K562 (cell line): ENCODE measurements around the gene WNT7A. TPM values are rescaled to one million over a fixed set of nuclear protein-coding genes. Genes with fewer than 3 reads are reported as not detected.

ENCODE experiments used
- GABPA ChIP-seq: fragments of 200-800 bp; sonication (Bioruptor generic); conservative IDR thresholded peaks from 2 replicates; pipeline ENCODE4 v1.6.1; 2016; ENCODE audit warnings: low read depth, missing genetic modification characterization, missing compliant biosample characterization
- HNRNPL ChIP-seq: fragments of 200-400 bp; formaldehyde crosslinking; IDR thresholded peaks from 2 replicates; pipeline ENCODE4 v1.6.1; 2017; ENCODE audit warnings: low read depth, mild to moderate bottlenecking, low read length
- HOMEZ ChIP-seq: fragments of 250-450 bp; sonication (Bioruptor Pico); IDR thresholded peaks from 2 replicates; pipeline ENCODE4 v1.4.0; 2020; ENCODE audit warnings: mild to moderate bottlenecking, moderate library complexity
- JUND ChIP-seq, 2 experiments: IDR thresholded peaks; 2 replicates in 1 of 2; 3 replicates in 1 of 2; pipeline ENCODE4 v1.6.1; 2011; ENCODE audit warnings: borderline replicate concordance in 2 of 2, low read depth in 2 of 2, low read length in 2 of 2, improper control_type of control experiment in 1 of 2, missing biosample characterization in 1 of 2, missing genetic modification characterization in 1 of 2, missing genetic modification reagents in 1 of 2
- KLF1 ChIP-seq: fragments of 450-650 bp; IDR thresholded peaks from 2 replicates; pipeline ENCODE4 v1.6.1; 2016; ENCODE audit warnings: missing genetic modification characterization, missing compliant biosample characterization
- MTA3 ChIP-seq: fragments of 450-650 bp; formaldehyde crosslinking; IDR thresholded peaks from 2 replicates; pipeline ENCODE4 v1.6.1; 2017; ENCODE audit warnings: mild to moderate bottlenecking, borderline replicate concordance
- MYNN ChIP-seq, 2 experiments: sonication (generic); formaldehyde crosslinking in 1 of 2; IDR thresholded peaks; 2 replicates each; pipeline versions ENCODE4 v1.5.0 to v1.6.1; 2016 to 2020; ENCODE audit warnings: antibody characterized with exemption in 1 of 2, missing genetic modification reagents in 1 of 2
- NR1H2 ChIP-seq: sonication (generic); formaldehyde crosslinking; IDR thresholded peaks from 2 replicates; pipeline ENCODE4 v1.4.0; 2020; ENCODE audit warnings: mild to moderate bottlenecking, missing genetic modification reagents
- PHF8 ChIP-seq: fragments of 200-600 bp; sonication (generic); IDR thresholded peaks from 2 replicates; pipeline ENCODE4 v1.6.1; 2012; ENCODE audit warnings: mixed run types, mild to moderate bottlenecking, inconsistent platforms, low read length, moderate library complexity, borderline replicate concordance
- SMC3 ChIP-seq: conservative IDR thresholded peaks from 2 replicates; pipeline ENCODE4 v1.6.1; 2011; ENCODE audit warnings: low read depth, low read length, improper control_type of control experiment; ENCODE audit not compliant: insufficient read depth
- SOX6 ChIP-seq: fragments of 450-650 bp; IDR thresholded peaks from 2 replicates; pipeline ENCODE4 v1.6.1; 2014; ENCODE audit warnings: mild to moderate bottlenecking
- TAF1 ChIP-seq: IDR thresholded peaks from 2 replicates; pipeline ENCODE4 v1.6.1; 2011; ENCODE audit warnings: mild to moderate bottlenecking, low read length, moderate library complexity; ENCODE audit not compliant: insufficient read depth, control insufficient read depth, severe bottlenecking; ENCODE audit errors: extremely low read depth
- TCFL5 ChIP-seq: fragments of 250-450 bp; sonication (Bioruptor Pico); conservative IDR thresholded peaks from 2 replicates; pipeline ENCODE4 v1.6.1; 2021; ENCODE audit warnings: mild to moderate bottlenecking, moderate library complexity, matching md5 sums
- ZFPM2 ChIP-seq: fragments of 250-450 bp; sonication (Bioruptor Pico); IDR thresholded peaks from 2 replicates; pipeline ENCODE4 v1.5.1; 2022; ENCODE audit warnings: mild to moderate bottlenecking
- ZNF766 ChIP-seq: fragments of 200-800 bp; sonication (Bioruptor generic); conservative IDR thresholded peaks from 2 replicates; pipeline ENCODE4 v1.6.1; 2016; ENCODE audit warnings: missing genetic modification characterization, missing compliant biosample characterization
- polyA plus RNA-seq, 8 experiments: library from polyadenylated mRNA; depleted of rRNA in 4 of 8; stranded (reverse) in 5 of 8; unstranded in 3 of 8; fragments of >200 nt; fragmentation: Nextera tagmentation in 2 of 8; fragmentation: Illumina TruSeq in 1 of 8; extraction: Ambion mirVana in 2 of 8; extraction: Trizol in 1 of 8; gene quantifications; 2 replicates each; pipeline versions ENCODE4 v1.2.1 to v1.2.3, GENCODE V29; 2011 to 2014; ENCODE audit warnings: inconsistent platforms in 1 of 8, missing spikeins in 1 of 8
- total RNA-seq, 7 experiments: library from RNA; depleted of rRNA in 6 of 7; stranded (reverse); fragments of >200 nt in 6 of 7; fragmentation: Illumina TruSeq in 2 of 7; extraction: Trizol in 2 of 7; gene quantifications; 2 replicates each; pipeline versions ENCODE4 v1.2.1 to v1.2.3, GENCODE V29; 2011 to 2021; ENCODE audit warnings: low replicate concordance in 1 of 7
- TF ChIP-seq, protein P1 (sequence below): fragments of 250-450 bp; sonication (Bioruptor Pico); IDR thresholded peaks from 2 replicates; pipeline ENCODE4 v1.8.0; 2021; ENCODE audit warnings: moderate library complexity, mild to moderate bottlenecking, inconsistent platforms

The WNT7A gene
- total and polyA plus RNA-seq, 9 of the 15 experiments (the other 6 are each of a cell fraction or from before 2014, with no cell fraction given): 0.03 TPM; not detected in 8

GRCh38 chr3:13896473-13897154 is 16.7 kb upstream of the WNT7A start (continued):
- TF ChIP-seq ZFPM2 (no peak), NR1H2 (CRISPR knock-in tag) (no peak), HNRNPL (no peak), ZNF766 (CRISPR knock-in tag) (no peak), TCFL5 (CRISPR knock-in tag) (no peak), MYNN (IDR thresholded peaks at IDR 0.05) (no peak), MYNN (CRISPR knock-in tag; IDR thresholded peaks at IDR 0.05) (no peak), JUND (IDR thresholded peaks at IDR 0.05; ENCODE audit: borderline replicate concordance, low read depth, low read length) (peak; percentile 48; the same call in 1 of the 2 replicates), JUND (tag; IDR thresholded peaks at IDR 0.05; ENCODE audit: borderline replicate concordance, low read depth, low read length) (no peak), SMC3 (peak; percentile 88), PHF8 (no peak), TAF1 (no peak), KLF1 (tag) (no peak), SOX6 (no peak), HOMEZ (CRISPR knock-in tag) (no peak), GABPA (no peak), MTA3 (no peak)
- TF ChIP-seq, protein P1, sequence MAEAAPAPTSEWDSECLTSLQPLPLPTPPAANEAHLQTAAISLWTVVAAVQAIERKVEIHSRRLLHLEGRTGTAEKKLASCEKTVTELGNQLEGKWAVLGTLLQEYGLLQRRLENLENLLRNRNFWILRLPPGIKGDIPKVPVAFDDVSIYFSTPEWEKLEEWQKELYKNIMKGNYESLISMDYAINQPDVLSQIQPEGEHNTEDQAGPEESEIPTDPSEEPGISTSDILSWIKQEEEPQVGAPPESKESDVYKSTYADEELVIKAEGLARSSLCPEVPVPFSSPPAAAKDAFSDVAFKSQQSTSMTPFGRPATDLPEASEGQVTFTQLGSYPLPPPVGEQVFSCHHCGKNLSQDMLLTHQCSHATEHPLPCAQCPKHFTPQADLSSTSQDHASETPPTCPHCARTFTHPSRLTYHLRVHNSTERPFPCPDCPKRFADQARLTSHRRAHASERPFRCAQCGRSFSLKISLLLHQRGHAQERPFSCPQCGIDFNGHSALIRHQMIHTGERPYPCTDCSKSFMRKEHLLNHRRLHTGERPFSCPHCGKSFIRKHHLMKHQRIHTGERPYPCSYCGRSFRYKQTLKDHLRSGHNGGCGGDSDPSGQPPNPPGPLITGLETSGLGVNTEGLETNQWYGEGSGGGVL: no peak
